H1 (cell line): Measurements from ENCODE around the gene PLCL1. TPM values are rescaled to one million over a fixed set of nuclear protein-coding genes. Genes with fewer than 3 reads are reported as not detected.

ENCODE experiments used
- CTCF ChIA-PET: fragments of 300-600 bp; sonication (Branson Sonifier 250); formaldehyde crosslinking; loops from one replicate; lab custom pipeline; 2021; ENCODE audit not compliant: partially characterized antibody; lab: Charles Lee
- POLR2A ChIA-PET: fragments of 300-600 bp; sonication (Branson Sonifier 250); formaldehyde crosslinking; loops from one replicate; lab custom pipeline; 2021; ENCODE audit warnings: inconsistent platforms; ENCODE audit not compliant: partially characterized antibody; lab: Charles Lee
- DNase-seq, 2 experiments: peaks; one replicate each; pipeline versions ENCODE4 v3.0.0 to v3.0.0-alpha.2; 2010 to 2022; ENCODE audit warnings: low spot score in 2 of 2, low read depth in 1 of 2, mixed read lengths in 1 of 2
- FAIRE-seq: peaks from 2 replicates; lab custom pipeline; 2011; peaks lifted over from hg19 to GRCh38; lab: Jason Lieb, UNC
- H2AFZ ChIP-seq: 2 replicates; pipeline ENCODE4 v1.8.1; 2012; ENCODE audit warnings: low read length, inconsistent platforms
- H2AK5ac ChIP-seq: 2 replicates; pipeline ENCODE4 v1.6.1; 2013; ENCODE audit warnings: low read depth, low read length
- H2BK120ac ChIP-seq: replicated peaks from 2 replicates; pipeline ENCODE3; 2013; ENCODE audit warnings: low read depth, low read length, inconsistent platforms
- H2BK12ac ChIP-seq: 2 replicates; pipeline ENCODE4 v1.6.1; 2013; ENCODE audit warnings: low read depth, low read length
- H2BK15ac ChIP-seq: 2 replicates; pipeline ENCODE4 v1.6.1; 2013; ENCODE audit warnings: low read length
- H2BK20ac ChIP-seq: 2 replicates; pipeline ENCODE4 v1.6.1; 2013; ENCODE audit warnings: low read length
- H2BK5ac ChIP-seq: 2 replicates; pipeline ENCODE4 v1.6.1; 2013; ENCODE audit warnings: low read depth, low read length
- H3K14ac ChIP-seq: 2 replicates; pipeline ENCODE4 v1.6.1; 2013; ENCODE audit warnings: inconsistent platforms; ENCODE audit not compliant: insufficient read length
- H3K18ac ChIP-seq: 2 replicates; pipeline ENCODE4 v1.6.1; 2013; ENCODE audit warnings: low read length; ENCODE audit errors: extremely low read depth
- H3K23ac ChIP-seq: 2 replicates; pipeline ENCODE4 v1.6.1; 2013; ENCODE audit warnings: inconsistent platforms; ENCODE audit not compliant: insufficient read length
- H3K23me2 ChIP-seq: 2 replicates; pipeline ENCODE4 v1.6.1; 2013; ENCODE audit warnings: low read depth, low read length
- H3K27ac ChIP-seq: 2 replicates; pipeline ENCODE4 v1.6.1; 2011; ENCODE audit warnings: low read depth, low read length, inconsistent platforms
- H3K27me3 ChIP-seq, 4 experiments: replicated peaks in 1 of 4; 1 replicate in 1 of 4; 2 replicates in 3 of 4; pipeline versions ENCODE4 v1.6.1 to v1.8.1; 2011 to 2013; ENCODE audit warnings: low read length in 3 of 4, mild to moderate bottlenecking in 3 of 4, inconsistent platforms in 2 of 4, mixed read lengths in 2 of 4, moderate library complexity in 1 of 4; ENCODE audit not compliant: control insufficient read depth in 3 of 4, insufficient read depth in 3 of 4; ENCODE audit errors: extremely low read depth in 1 of 4
- H3K36me3 ChIP-seq, 4 experiments: 2 replicates each; pipeline versions ENCODE4 v1.6.1 to v1.8.1; 2011 to 2013; ENCODE audit warnings: mild to moderate bottlenecking in 4 of 4, low read length in 3 of 4, moderate library complexity in 2 of 4, control low read depth in 1 of 4, inconsistent platforms in 1 of 4; ENCODE audit not compliant: insufficient read depth in 4 of 4, control insufficient read depth in 2 of 4
- H3K4ac ChIP-seq: replicated peaks from 2 replicates; pipeline ENCODE3; 2013; ENCODE audit warnings: low read length, low read depth, mixed read lengths, inconsistent platforms; ENCODE audit not compliant: insufficient read length
- H3K4me1 ChIP-seq, 4 experiments: replicated peaks in 1 of 4; 1 replicate in 1 of 4; 2 replicates in 3 of 4; pipeline versions ENCODE4 v1.6.1 to v1.8.1; 2011 to 2013; ENCODE audit warnings: low read length in 3 of 4, inconsistent platforms in 2 of 4, mixed read lengths in 1 of 4; ENCODE audit not compliant: insufficient read depth in 4 of 4, control insufficient read depth in 3 of 4
- H3K4me2 ChIP-seq, 2 experiments: 2 replicates each; pipeline versions ENCODE4 v1.6.1 to v1.8.1; 2011 to 2013; ENCODE audit warnings: low read depth in 2 of 2, low read length in 2 of 2, control low read depth in 1 of 2, inconsistent platforms in 1 of 2, mild to moderate bottlenecking in 1 of 2; ENCODE audit not compliant: insufficient read depth in 1 of 2
- H3K4me3 ChIP-seq, 4 experiments: fragments of 200-600, 300-600 bp in 1 of 4; sonication (generic), shearing (Covaris generic), sonication (Bioruptor Twin) in 1 of 4; 2 replicates each; pipeline versions ENCODE4 v1.5.1 to v1.8.1; 2011 to 2016; ENCODE audit warnings: low read length in 4 of 4, low read depth in 3 of 4, control low read depth in 2 of 4, inconsistent platforms in 2 of 4, mild to moderate bottlenecking in 2 of 4, mixed read lengths in 1 of 4, moderate library complexity in 1 of 4; ENCODE audit not compliant: insufficient read depth in 2 of 4; ENCODE audit errors: extremely low read depth in 1 of 4
- H3K56ac ChIP-seq: replicated peaks from 2 replicates; pipeline ENCODE3; 2013; ENCODE audit warnings: low read depth, mild to moderate bottlenecking, mixed read lengths, low read length, inconsistent platforms; ENCODE audit not compliant: insufficient read length
- H3K79me1 ChIP-seq: 2 replicates; pipeline ENCODE4 v1.6.1; 2013; ENCODE audit warnings: low read depth, low read length, control low read depth
- H3K79me2 ChIP-seq, 2 experiments: 2 replicates each; pipeline versions ENCODE4 v1.6.1 to v1.8.1; 2012 to 2013; ENCODE audit warnings: low read length in 2 of 2, mild to moderate bottlenecking in 2 of 2, inconsistent platforms in 1 of 2; ENCODE audit not compliant: insufficient read depth in 2 of 2, control insufficient read depth in 1 of 2
- H3K9ac ChIP-seq, 4 experiments: replicated peaks in 1 of 4; 1 replicate in 1 of 4; 2 replicates in 3 of 4; pipeline versions ENCODE4 v1.6.1 to v1.8.1; 2011 to 2013; ENCODE audit warnings: low read depth in 3 of 4, low read length in 3 of 4, control low read depth in 2 of 4, mild to moderate bottlenecking in 2 of 4, moderate library complexity in 2 of 4, inconsistent platforms in 1 of 4; ENCODE audit errors: extremely low read depth in 1 of 4
- H3K9me3 ChIP-seq, 2 experiments: 2 replicates each; pipeline versions ENCODE4 v1.6.1 to v1.8.1; 2012 to 2013; ENCODE audit warnings: mild to moderate bottlenecking in 2 of 2, moderate library complexity in 2 of 2, control low read depth in 1 of 2, inconsistent platforms in 1 of 2, low read depth in 1 of 2, low read length in 1 of 2, mixed read lengths in 1 of 2; ENCODE audit not compliant: insufficient read depth in 2 of 2
- H4K20me1 ChIP-seq, 2 experiments: replicated peaks in 1 of 2; 2 replicates each; pipeline versions ENCODE3 to v1.8.1; 2011 to 2013; ENCODE audit warnings: inconsistent platforms in 2 of 2, low read length in 2 of 2, mild to moderate bottlenecking in 1 of 2; ENCODE audit not compliant: insufficient read depth in 2 of 2, control insufficient read depth in 1 of 2
- H4K5ac ChIP-seq: 2 replicates; pipeline ENCODE4 v1.6.1; 2013; ENCODE audit warnings: low read length, low read depth, mixed read lengths, inconsistent platforms; ENCODE audit not compliant: insufficient read length
- H4K8ac ChIP-seq: 2 replicates; pipeline ENCODE4 v1.8.0; 2013; ENCODE audit warnings: mild to moderate bottlenecking, moderate library complexity, low read length, inconsistent platforms; ENCODE audit not compliant: insufficient read depth; ENCODE audit errors: extremely low read depth
- H4K91ac ChIP-seq: replicated peaks from 2 replicates; pipeline ENCODE3; 2013; ENCODE audit warnings: low read length, mixed read lengths, inconsistent platforms; ENCODE audit not compliant: insufficient read length
- ATF3 ChIP-seq: IDR thresholded peaks from 2 replicates; pipeline ENCODE4 v1.6.1; 2011; ENCODE audit warnings: low read depth, mild to moderate bottlenecking, low read length; ENCODE audit not compliant: insufficient read depth
- BCL11A ChIP-seq, 2 experiments: IDR thresholded peaks; one replicate each; pipeline ENCODE4 v1.6.1; 2011; ENCODE audit warnings: low read depth in 2 of 2, low read length in 2 of 2, mild to moderate bottlenecking in 2 of 2
- CBX5 ChIP-seq: fragments of 300-800, 300-1000 bp; sonication (generic); IDR thresholded peaks from 2 replicates; pipeline ENCODE4 v1.7.1; 2016; ENCODE audit warnings: antibody characterized with exemption, low read length, low read depth
- CREB1 ChIP-seq: IDR thresholded peaks from 2 replicates; pipeline ENCODE4 v1.6.1; 2012; ENCODE audit warnings: inconsistent platforms
- CTBP2 ChIP-seq: IDR thresholded peaks from 2 replicates; pipeline ENCODE4 v1.7.0; 2011; ENCODE audit warnings: borderline replicate concordance, mild to moderate bottlenecking, moderate library complexity, mixed read lengths, low read length; ENCODE audit not compliant: insufficient read depth, insufficient read length
- JUND ChIP-seq: IDR thresholded peaks from 2 replicates; pipeline ENCODE4 v1.6.1; 2011; ENCODE audit warnings: mild to moderate bottlenecking, improper control_type of control experiment, low read length
- MAFK ChIP-seq: IDR thresholded peaks from 2 replicates; pipeline ENCODE4 v1.6.1; 2012; ENCODE audit warnings: low read depth, mild to moderate bottlenecking, improper control_type of control experiment, low read length
- MAX ChIP-seq: IDR thresholded peaks from 2 replicates; pipeline ENCODE4 v1.6.1; 2012; ENCODE audit warnings: inconsistent platforms
- POLR2AphosphoS5 ChIP-seq: IDR thresholded peaks from 2 replicates; pipeline ENCODE4 v1.6.1; 2011; ENCODE audit warnings: low read depth, low read length
- RXRA ChIP-seq: IDR thresholded peaks from 2 replicates; pipeline ENCODE4 v1.6.1; 2011; ENCODE audit warnings: low read depth, mild to moderate bottlenecking, low read length, moderate library complexity; ENCODE audit not compliant: insufficient read depth
- SIN3A ChIP-seq, 2 experiments: IDR thresholded peaks in 1 of 2; conservative IDR thresholded peaks in 1 of 2; 2 replicates each; pipeline ENCODE4 v1.6.1; 2011 to 2012; ENCODE audit warnings: low read length in 2 of 2, improper control_type of control experiment in 1 of 2, low read depth in 1 of 2, mild to moderate bottlenecking in 1 of 2
- TAF1 ChIP-seq: IDR thresholded peaks from 2 replicates; pipeline ENCODE4 v1.6.1; 2011; ENCODE audit warnings: mild to moderate bottlenecking, low read depth, low read length
- TCF12 ChIP-seq: IDR thresholded peaks from 2 replicates; pipeline ENCODE4 v1.6.1; 2011; ENCODE audit warnings: low read depth, mild to moderate bottlenecking, low read length
- TEAD4 ChIP-seq: IDR thresholded peaks from 2 replicates; pipeline ENCODE4 v1.6.1; 2012; ENCODE audit warnings: low read depth, low read length, inconsistent platforms, mixed read lengths
- polyA plus RNA-seq, 7 experiments: library from polyadenylated mRNA; depleted of rRNA in 3 of 7; stranded (reverse) in 5 of 7; unstranded in 2 of 7; fragments of >200 nt in 5 of 7; fragments of 200-250 nt in 2 of 7; gene quantifications; 1 replicate in 5 of 7; 2 replicates in 1 of 7; 4 replicates in 1 of 7; pipeline versions ENCODE4 v1.2.1 to v1.2.3, GENCODE V29; 2011 to 2013; ENCODE audit warnings: missing spikeins in 2 of 7, mixed read lengths in 2 of 7
- total RNA-seq: library from RNA; stranded (reverse); fragmentation: NEBNext Ultra II Directional; extraction: Animal tissue kit (Norgen Biotek cat#: 25700); gene quantifications from 2 replicates; pipeline ENCODE4 v1.2.1, GENCODE V29; 2021

PLCL1 gene
- total and polyA plus RNA-seq, 2 of the 8 experiments (the other 6 are each of a cell fraction or from before 2014, with no cell fraction given) = not detected

GRCh38 chr2:197801033-197801432 lies 3.4 kb upstream of the PLCL1 start:
- no peaks in the 10 kb centered on the region for H3K36me3 ChIP-seq
- ChIA-PET POLR2A (interaction anchor here (0.6 kb wide), 1 partner anchor 333 kb away, joined by 3 read pairs; no protein-coding TSS in a partner anchor), CTCF (interaction anchor here (0.6 to 3.1 kb wide), 5 partner anchors 12 to 495 kb away, joined by 3 to 23 read pairs (median 4); no protein-coding TSS in a partner anchor)
- H3K79me1 ChIP-seq = no peaks in the 10 kb centered on the region
- peaks cover 9 to 15% (median 13%) of the 10 kb centered on the region in 4 experiments for H3K27me3 ChIP-seq
- H3K23ac ChIP-seq = no peak overlapping the region
- H2BK120ac ChIP-seq = no peak overlapping the region
- H4K8ac ChIP-seq = no peak overlapping the region
- no peak overlapping the region for H3K27ac ChIP-seq
- H2BK20ac ChIP-seq = no peak overlapping the region
- H3K79me2 ChIP-seq = no peaks in the 10 kb centered on the region
- no peak overlapping the region for H3K9ac ChIP-seq
- H3K9me3 ChIP-seq = no peaks in the 10 kb centered on the region
- no peak for DNase-seq
- H3K23me2 ChIP-seq = peaks cover 10% of the 10 kb centered on the region; the same call in 1 of the 2 replicates
- H3K4me1 ChIP-seq = peaks cover 0 to 9% (median 2%) of the 10 kb centered on the region in 4 experiments; a peak in 3 of 7 replicates
- H4K91ac ChIP-seq = no peak overlapping the region
- no peak overlapping the region for H2AK5ac ChIP-seq
- no peak overlapping the region for H3K4me3 ChIP-seq
- H2BK5ac ChIP-seq = no peak overlapping the region
- H2BK12ac ChIP-seq = no peak overlapping the region
- H3K56ac ChIP-seq = no peak overlapping the region
- no peak overlapping the region for H3K14ac ChIP-seq
- TF ChIP-seq CREB1 (no peak), POLR2AphosphoS5 (no peak), TEAD4 (no peak), ATF3 (no peak), TCF12 (no peak), JUND (no peak), TAF1 (no peak), CBX5 (no peak), MAX (no peak), SIN3A (conservative IDR thresholded peaks at IDR 0.05 in 1 of 2, IDR thresholded peaks at IDR 0.05 in 1 of 2; ENCODE audit: low read depth in 1 of 2, low read length in 2 of 2) (no peak), CTBP2 (no peak), RXRA (no peak), BCL11A (IDR thresholded peaks at IDR 0.05; ENCODE audit: low read depth in 2 of 2, low read length in 2 of 2) (no peak), MAFK (no peak)
- H2BK15ac ChIP-seq = no peak overlapping the region
- H3K4me2 ChIP-seq = no peak overlapping the region
- H3K18ac ChIP-seq = no peak overlapping the region
- FAIRE-seq = no peak
- H3K4ac ChIP-seq = no peak overlapping the region
- H4K20me1 ChIP-seq = no peaks in the 10 kb centered on the region
- H2AFZ ChIP-seq = no peak overlapping the region
- H4K5ac ChIP-seq = no peak overlapping the region
